SK-N-SH treated with all-trans-retinoic acid at 6 μM for 48 hours (cell line): ENCODE results near the gene INSYN2B.

Source experiments
- ARNTL ChIP-seq: fragments of 450-650 bp; formaldehyde crosslinking; IDR thresholded peaks from 2 replicates; pipeline ENCODE4 v1.5.0; 2020; ENCODE audit warnings: low read depth, mild to moderate bottlenecking, moderate library complexity, borderline replicate concordance
- CREB5 ChIP-seq: fragments of 250-450 bp; sonication (Bioruptor Pico); IDR thresholded peaks from 2 replicates; pipeline ENCODE4 v1.5.1; 2020; ENCODE audit warnings: low read depth, mild to moderate bottlenecking, moderate library complexity
- CSDC2 ChIP-seq: fragments of 250-450 bp; sonication (Bioruptor Pico); IDR thresholded peaks from 2 replicates; pipeline ENCODE4 v1.5.0; 2020; ENCODE audit warnings: mild to moderate bottlenecking, moderate library complexity
- ESRRG ChIP-seq: fragments of 250-450 bp; sonication (Bioruptor Pico); IDR thresholded peaks from 2 replicates; pipeline ENCODE4 v1.6.1; 2021; ENCODE audit warnings: mild to moderate bottlenecking
- GLIS3 ChIP-seq: fragments of 250-450 bp; sonication (Bioruptor Pico); IDR thresholded peaks from 2 replicates; pipeline ENCODE4 v1.5.0; 2020; ENCODE audit warnings: mild to moderate bottlenecking, moderate library complexity
- OSR1 ChIP-seq: fragments of 250-450 bp; sonication (Bioruptor Pico); IDR thresholded peaks from 2 replicates; pipeline ENCODE4 v1.8.0; 2022; ENCODE audit warnings: moderate library complexity, mild to moderate bottlenecking, inconsistent platforms
- PATZ1 ChIP-seq: fragments of 250-450 bp; sonication (Bioruptor Pico); IDR thresholded peaks from 2 replicates; pipeline ENCODE4 v1.8.0; 2020; ENCODE audit warnings: mild to moderate bottlenecking, moderate library complexity, borderline replicate concordance
- TSHZ2 ChIP-seq: fragments of 250-450 bp; sonication (Bioruptor Pico); IDR thresholded peaks from 2 replicates; pipeline ENCODE4 v1.5.0; 2020; ENCODE audit warnings: mild to moderate bottlenecking, moderate library complexity
- ZC3H10 ChIP-seq: fragments of 250-450 bp; sonication (Bioruptor Pico); IDR thresholded peaks from 2 replicates; pipeline ENCODE4 v1.5.1; 2021; ENCODE audit warnings: mild to moderate bottlenecking, moderate library complexity
- ZFP30 ChIP-seq: fragments of 450-650 bp; formaldehyde crosslinking; IDR thresholded peaks from 2 replicates; pipeline ENCODE4 v1.5.0; 2022; ENCODE audit warnings: mild to moderate bottlenecking, moderate library complexity
- TF ChIP-seq, protein P1 (sequence below): fragments of 250-450 bp; sonication (Bioruptor Pico); IDR thresholded peaks from 2 replicates; pipeline ENCODE4 v1.5.1; 2021; ENCODE audit warnings: mild to moderate bottlenecking, moderate library complexity

- TF ChIP-seq TSHZ2 (CRISPR knock-in tag) (no peak), CREB5 (CRISPR knock-in tag) (no peak), OSR1 (CRISPR knock-in tag) (no peak), ARNTL (CRISPR knock-in tag) (no peak), PATZ1 (CRISPR knock-in tag) (no peak), ZFP30 (CRISPR knock-in tag) (no peak), ESRRG (CRISPR knock-in tag) (no peak), GLIS3 (CRISPR knock-in tag) (no peak), CSDC2 (CRISPR knock-in tag) (no peak), ZC3H10 (CRISPR knock-in tag) (no peak)
- TF ChIP-seq, protein P1, sequence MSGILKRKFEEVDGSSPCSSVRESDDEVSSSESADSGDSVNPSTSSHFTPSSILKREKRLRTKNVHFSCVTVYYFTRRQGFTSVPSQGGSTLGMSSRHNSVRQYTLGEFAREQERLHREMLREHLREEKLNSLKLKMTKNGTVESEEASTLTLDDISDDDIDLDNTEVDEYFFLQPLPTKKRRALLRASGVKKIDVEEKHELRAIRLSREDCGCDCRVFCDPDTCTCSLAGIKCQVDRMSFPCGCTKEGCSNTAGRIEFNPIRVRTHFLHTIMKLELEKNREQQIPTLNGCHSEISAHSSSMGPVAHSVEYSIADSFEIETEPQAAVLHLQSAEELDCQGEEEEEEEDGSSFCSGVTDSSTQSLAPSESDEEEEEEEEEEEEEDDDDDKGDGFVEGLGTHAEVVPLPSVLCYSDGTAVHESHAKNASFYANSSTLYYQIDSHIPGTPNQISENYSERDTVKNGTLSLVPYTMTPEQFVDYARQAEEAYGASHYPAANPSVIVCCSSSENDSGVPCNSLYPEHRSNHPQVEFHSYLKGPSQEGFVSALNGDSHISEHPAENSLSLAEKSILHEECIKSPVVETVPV (CRISPR knock-in tag), result no peak
These were observed 149.0 kb downstream of the INSYN2B start for GRCh38 chr5:169831331-169831730.
